Progenitor cell of endocrine pancreas (in vitro differentiated cells): ENCODE measurements around the gene KNTC1. TPM values are rescaled to one million over a fixed set of nuclear protein-coding genes. Genes with fewer than 3 reads are reported as not detected.
"Not testable (repeated sequence)": the region's sequence is repeated elsewhere in the genome, so short reads cannot be mapped to it uniquely, and the experiment has no call there.

Experiments used
- DNase-seq: peaks from one replicate; pipeline ENCODE4 v3.0.0; 2021; ENCODE audit warnings: low spot score; ENCODE audit not compliant: unreplicated experiment
- H3K27ac Mint-ChIP-seq: 2 replicates; pipeline ENCODE4 v1.8.0; 2021; ENCODE audit warnings: mild to moderate bottlenecking, moderate library complexity, mixed read lengths
- H3K27me3 Mint-ChIP-seq: 2 replicates; pipeline ENCODE4 v1.8.0; 2021; ENCODE audit warnings: mixed read lengths
- H3K36me3 Mint-ChIP-seq: 2 replicates; pipeline ENCODE4 v1.8.0; 2022; ENCODE audit warnings: mixed read lengths; ENCODE audit not compliant: insufficient read depth
- H3K4me1 Mint-ChIP-seq: 2 replicates; pipeline ENCODE4 v1.8.0; 2021; ENCODE audit warnings: low read depth, mixed read lengths
- H3K4me3 Mint-ChIP-seq: 2 replicates; pipeline ENCODE4 v1.8.0; 2021; ENCODE audit warnings: low read depth, mild to moderate bottlenecking, moderate library complexity, mixed read lengths
- H3K9me3 Mint-ChIP-seq: 2 replicates; pipeline ENCODE4 v1.8.0; 2021; ENCODE audit warnings: low read depth, mixed read lengths
- total RNA-seq: library from RNA; stranded (reverse); gene quantifications from 2 replicates; pipeline ENCODE4 v1.2.1, GENCODE V29; 2021
- TF ChIP-seq, protein P1 (sequence below): fragments of 200-600 bp; sonication (generic); IDR thresholded peaks from one replicate; pipeline ENCODE4 v1.5.0; 2021; ENCODE audit warnings: antibody characterized with exemption, mild to moderate bottlenecking; ENCODE audit not compliant: unreplicated experiment

Gene KNTC1
- total RNA-seq, 1 donor from 2014 or later: 65.4 TPM

DNA sequence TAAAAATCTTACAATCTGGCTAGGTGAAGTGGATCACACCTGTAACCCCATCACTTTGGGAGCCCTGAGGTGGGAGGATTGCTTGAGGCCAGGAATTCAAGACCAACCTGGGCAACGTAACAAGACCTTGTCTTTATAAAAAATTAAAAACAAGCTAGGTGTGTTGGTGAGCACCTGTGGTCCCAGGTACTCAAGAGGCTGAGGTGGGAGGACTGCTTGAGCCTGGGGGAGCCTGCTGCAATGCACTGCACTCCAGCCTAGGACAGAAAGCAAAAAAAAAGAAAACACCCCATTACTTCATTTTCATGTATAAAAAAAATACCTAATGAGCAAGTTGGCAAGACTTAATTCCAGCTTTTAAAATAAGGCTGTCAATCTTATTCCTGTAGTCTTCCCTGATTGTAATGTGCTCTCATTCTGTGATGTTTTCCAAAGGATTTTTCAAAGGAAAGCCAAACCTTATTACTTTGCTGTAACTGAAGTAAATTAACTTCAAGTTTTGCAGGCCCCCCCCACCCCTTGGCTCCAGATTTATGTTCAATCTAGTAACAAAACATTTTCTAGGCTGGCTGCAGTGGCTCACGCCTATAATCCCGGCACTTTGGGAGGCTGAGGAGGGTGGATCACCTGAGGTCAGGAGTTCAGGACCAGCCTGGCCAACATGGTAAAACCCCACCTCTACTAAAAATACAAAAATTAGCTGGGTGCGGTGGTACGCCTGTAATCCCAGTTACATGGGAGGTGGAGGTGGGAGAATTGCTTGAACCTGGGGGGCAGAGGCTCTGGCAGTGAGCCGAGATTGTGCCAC lies 23.1 kb upstream of the KNTC1 start:
- no peaks in the 10 kb centered on the region for H3K27me3 Mint-ChIP-seq
- DNase-seq: no peak
- H3K27ac Mint-ChIP-seq: peak overlapping the region; percentile 64
- TF ChIP-seq, protein P1, sequence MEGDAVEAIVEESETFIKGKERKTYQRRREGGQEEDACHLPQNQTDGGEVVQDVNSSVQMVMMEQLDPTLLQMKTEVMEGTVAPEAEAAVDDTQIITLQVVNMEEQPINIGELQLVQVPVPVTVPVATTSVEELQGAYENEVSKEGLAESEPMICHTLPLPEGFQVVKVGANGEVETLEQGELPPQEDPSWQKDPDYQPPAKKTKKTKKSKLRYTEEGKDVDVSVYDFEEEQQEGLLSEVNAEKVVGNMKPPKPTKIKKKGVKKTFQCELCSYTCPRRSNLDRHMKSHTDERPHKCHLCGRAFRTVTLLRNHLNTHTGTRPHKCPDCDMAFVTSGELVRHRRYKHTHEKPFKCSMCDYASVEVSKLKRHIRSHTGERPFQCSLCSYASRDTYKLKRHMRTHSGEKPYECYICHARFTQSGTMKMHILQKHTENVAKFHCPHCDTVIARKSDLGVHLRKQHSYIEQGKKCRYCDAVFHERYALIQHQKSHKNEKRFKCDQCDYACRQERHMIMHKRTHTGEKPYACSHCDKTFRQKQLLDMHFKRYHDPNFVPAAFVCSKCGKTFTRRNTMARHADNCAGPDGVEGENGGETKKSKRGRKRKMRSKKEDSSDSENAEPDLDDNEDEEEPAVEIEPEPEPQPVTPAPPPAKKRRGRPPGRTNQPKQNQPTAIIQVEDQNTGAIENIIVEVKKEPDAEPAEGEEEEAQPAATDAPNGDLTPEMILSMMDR: no peak
- H3K9me3 Mint-ChIP-seq: no peaks in the 10 kb centered on the region
- no peak overlapping the region for H3K4me3 Mint-ChIP-seq
- peaks cover 10% of the 10 kb centered on the region for H3K4me1 Mint-ChIP-seq
- H3K36me3 Mint-ChIP-seq: peaks cover 25% of the 10 kb centered on the region

DNA sequence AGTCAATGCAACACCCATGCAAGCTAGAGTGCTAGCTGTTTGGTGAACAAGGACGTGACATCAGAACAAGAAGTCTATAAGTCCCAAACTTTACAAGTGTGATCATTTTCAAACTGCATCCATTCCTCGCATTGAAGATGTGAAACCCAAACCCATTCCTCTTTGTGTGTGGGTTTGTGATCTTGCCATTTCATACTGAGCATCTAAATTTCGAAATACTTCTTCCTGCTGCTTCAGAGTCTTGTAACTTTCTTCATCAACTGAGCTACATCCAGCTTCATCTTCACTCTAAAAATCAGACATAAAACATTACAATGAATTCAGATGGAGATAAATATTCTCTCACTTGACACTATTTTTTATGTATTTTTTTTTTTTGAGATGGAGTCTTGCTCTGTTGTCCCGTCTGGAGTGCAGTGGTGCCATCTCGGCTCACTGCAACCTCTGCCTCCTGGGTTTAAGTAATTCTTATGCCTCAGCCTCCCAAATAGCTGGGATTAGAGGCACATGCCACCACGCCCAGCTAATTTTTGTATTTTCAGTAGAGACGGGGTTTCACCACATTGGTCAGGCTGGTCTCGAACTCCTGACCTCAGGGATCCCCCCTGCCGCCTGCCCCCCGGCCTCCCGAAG lies 21.5 kb upstream of the KNTC1 start:
- TF ChIP-seq, protein P1: no peak
- Mint-ChIP-seq H3K4me1 (peaks cover 5% of the 10 kb centered on the region), H3K27me3 (no peaks in the 10 kb centered on the region), H3K36me3 (peaks cover 32% of the 10 kb centered on the region), H3K4me3 (no peak overlapping the region), H3K27ac (no peak overlapping the region), H3K9me3 (no peaks in the 10 kb centered on the region)
- no peak for DNase-seq

DNA sequence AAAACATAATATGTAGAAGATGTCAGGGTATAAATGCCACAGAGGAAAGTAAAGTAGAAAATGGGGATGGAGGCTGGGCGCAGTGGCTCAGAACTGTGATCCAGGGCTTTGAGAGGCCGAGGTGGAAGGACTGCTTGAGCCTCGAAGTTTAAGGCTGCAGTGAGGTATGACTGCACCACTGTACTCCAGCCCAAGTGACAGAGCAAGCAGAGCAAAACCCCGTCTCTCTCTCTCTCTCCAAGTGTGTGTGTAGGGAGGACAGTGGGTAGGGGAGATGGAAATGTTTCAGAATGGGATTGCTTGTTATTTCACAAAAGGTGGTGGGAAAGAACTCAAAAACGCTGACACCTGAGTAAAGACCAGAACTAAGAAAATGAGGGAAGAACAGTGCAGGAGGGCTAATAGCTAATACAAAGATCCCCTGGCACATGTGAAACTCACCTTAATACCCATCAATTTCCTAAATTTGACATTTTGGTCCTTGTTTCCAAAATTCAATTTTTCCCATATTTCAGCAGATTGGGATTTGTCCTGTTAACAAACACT lies 20.6 kb upstream of the KNTC1 start:
- H3K4me1 Mint-ChIP-seq: no peaks in the 10 kb centered on the region
- no peak for DNase-seq
- no peaks in the 10 kb centered on the region for H3K27me3 Mint-ChIP-seq
- peaks cover 33% of the 10 kb centered on the region for H3K36me3 Mint-ChIP-seq
- no peak overlapping the region for H3K4me3 Mint-ChIP-seq
- TF ChIP-seq, protein P1: no peak
- H3K27ac Mint-ChIP-seq: peak overlapping the region; percentile 59
- no peaks in the 10 kb centered on the region for H3K9me3 Mint-ChIP-seq

DNA sequence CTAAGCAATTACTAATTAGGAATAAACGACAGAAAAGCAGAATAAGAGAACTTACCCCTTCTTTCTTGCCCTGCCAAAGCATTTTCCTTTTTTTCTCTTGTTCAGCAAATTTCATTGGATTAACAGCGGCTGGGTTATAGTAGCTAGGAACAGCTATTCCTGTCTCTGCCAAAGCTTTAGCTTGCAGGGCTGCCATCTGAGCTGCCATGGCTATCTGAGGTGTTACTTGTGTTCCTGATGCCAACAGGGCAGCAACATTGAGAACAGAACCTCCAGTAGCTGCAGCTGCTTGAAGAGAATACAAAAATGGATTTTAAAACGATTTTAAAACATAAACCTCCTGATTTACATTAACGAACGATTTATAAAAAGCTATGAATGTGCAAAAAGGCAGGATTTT lies 18.9 kb upstream of the KNTC1 start:
- DNase-seq: no peak
- no peak overlapping the region for H3K27ac Mint-ChIP-seq

DNA sequence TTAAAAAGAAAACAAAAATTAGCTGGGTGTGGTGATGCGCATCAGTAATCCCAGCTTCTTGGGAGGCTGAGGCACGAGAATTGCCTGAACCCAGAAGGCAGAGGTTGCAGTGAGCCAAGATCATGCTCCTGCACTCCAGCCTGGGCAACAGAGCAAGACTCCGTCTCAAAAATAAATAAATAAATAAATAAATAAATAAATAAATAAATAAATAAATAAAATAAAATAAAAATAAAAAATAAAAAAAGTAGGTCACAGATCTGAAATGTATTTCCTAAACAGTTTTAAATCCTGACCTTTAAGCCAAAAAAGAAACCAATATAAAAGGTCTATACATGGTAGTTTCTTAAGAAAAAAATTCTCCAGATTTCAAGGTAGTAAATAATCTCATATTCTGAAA lies 14.0 kb upstream of the KNTC1 start:
- not testable (repeated sequence) for H3K4me1 Mint-ChIP-seq, H3K4me3 Mint-ChIP-seq, DNase-seq, H3K9me3 Mint-ChIP-seq, H3K27me3 Mint-ChIP-seq, H3K27ac Mint-ChIP-seq
- peaks cover 37% of the 10 kb centered on the region for H3K36me3 Mint-ChIP-seq

More for the DNA sequence above, 18.9 kb upstream of the KNTC1 start:
- H3K4me3 Mint-ChIP-seq: no peak overlapping the region
- peaks cover 34% of the 10 kb centered on the region for H3K36me3 Mint-ChIP-seq
- H3K4me1 Mint-ChIP-seq: no peaks in the 10 kb centered on the region
- TF ChIP-seq, protein P1: no peak
- H3K27me3 Mint-ChIP-seq: no peaks in the 10 kb centered on the region
- no peaks in the 10 kb centered on the region for H3K9me3 Mint-ChIP-seq
